Fibroblast of skin of left quadriceps (primary cell): ENCODE measurements around the gene SCN5A.
"Not testable (repeated sequence)": the region's sequence is repeated elsewhere in the genome, so short reads cannot be mapped to it uniquely, and the experiment has no call there.

Source experiments
- DNase-seq, 2 experiments: peaks; one replicate each; pipeline ENCODE4 v3.0.0-alpha.2; 2013; ENCODE audit warnings: low read depth in 2 of 2

SCN5A gene

DNA sequence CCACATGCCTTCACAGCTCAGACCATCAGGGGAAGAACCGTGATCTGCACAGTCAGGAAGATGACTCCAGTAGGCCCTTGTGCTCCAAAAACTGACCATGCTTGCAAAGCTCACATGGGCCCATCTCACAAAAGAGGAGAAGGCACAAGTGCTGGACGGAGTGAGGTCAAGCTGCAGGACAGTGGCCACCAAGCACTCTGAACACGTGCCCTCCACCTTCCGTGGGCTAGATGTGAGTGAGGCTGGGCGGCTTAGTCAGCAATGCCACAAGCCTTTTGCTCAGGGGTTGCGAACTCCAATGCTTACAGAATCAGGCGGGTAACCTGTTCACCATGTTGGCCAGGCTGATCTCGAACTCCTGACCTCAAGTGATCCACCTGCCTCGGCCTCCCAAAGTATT lies 70.9 kb downstream of the SCN5A start:
- DNase-seq = no peak

- no peak for DNase-seq
These were observed 71.4 kb downstream of the SCN5A start for GRCh38 chr3:38578081-38578475.

- DNase-seq = no peak
These were observed 72.0 kb downstream of the SCN5A start for GRCh38 chr3:38577371-38578080.

GRCh38 chr3:38576526-38577370 lies 72.7 kb downstream of the SCN5A start:
- no peak for DNase-seq

DNA sequence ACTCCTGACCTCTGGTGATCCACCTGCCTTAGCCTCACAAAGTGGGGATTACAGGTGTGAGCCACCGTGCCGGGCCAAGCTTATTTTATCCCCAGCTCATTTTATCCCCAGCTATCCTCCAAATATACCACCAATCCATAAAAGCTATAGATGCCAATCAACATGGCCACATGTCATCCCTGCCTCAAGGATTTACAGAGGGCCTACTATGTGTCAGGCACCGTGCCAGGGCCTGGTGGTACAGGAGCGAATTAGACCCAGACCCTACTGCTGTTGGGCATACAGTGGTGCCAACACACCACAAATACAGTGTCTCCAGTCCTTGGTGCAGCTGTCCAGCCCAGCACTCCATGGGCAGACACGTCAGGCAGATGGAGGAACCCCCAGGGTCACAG lies 73.4 kb downstream of the SCN5A start:
- no peak for DNase-seq

GRCh38 chr3:38575279-38575843 lies 74.1 kb downstream of the SCN5A start:
- DNase-seq = no peak

- DNase-seq = no peak
These were observed 74.8 kb downstream of the SCN5A start for GRCh38 chr3:38574411-38575278.

GRCh38 chr3:38573556-38573955 lies 75.9 kb downstream of the SCN5A start:
- no peak for DNase-seq

DNA sequence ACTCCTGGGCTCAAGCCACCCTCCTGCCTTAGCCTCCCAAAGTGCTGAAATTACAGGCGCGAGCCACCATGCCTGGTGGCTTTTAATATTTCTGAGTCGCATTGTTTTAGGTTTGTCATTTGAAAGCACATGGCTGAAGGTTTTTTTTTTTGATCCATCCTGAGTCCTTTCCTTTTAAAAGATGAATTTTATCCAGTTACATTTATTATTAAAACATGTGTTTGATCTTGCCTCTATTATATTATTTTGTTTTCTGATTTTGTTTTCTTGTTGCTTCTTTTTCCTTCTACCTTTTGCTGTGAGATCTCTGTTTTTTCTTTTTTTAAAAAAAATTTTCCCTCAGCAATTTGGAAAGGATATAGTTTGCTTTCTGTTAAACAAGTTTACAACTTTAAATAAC lies 76.4 kb downstream of the SCN5A start:
- no peak for DNase-seq

DNA sequence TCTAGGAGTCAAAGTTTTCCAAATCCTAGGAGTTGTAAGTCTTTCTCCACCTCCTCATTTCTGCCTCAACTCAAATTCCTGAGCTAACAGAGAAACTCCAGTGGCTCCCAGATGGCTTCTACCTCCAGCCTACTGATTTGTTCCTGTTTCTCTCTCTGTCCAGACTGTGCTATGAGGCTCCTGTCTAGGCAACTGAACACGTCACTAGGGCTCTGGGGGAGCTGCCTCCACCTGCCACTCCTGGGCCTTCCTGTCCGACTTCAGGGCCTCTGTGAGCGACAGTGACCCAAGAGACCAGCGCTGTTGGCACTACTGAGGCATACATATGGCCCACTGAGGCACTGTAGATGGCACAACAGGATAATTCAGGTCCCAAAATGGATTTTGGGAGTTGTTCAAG lies 82.0 kb downstream of the SCN5A start:
- no peak for DNase-seq

- not testable (repeated sequence) for DNase-seq
These were observed 82.7 kb downstream of the SCN5A start for GRCh38 chr3:38566794-38567193.

DNA sequence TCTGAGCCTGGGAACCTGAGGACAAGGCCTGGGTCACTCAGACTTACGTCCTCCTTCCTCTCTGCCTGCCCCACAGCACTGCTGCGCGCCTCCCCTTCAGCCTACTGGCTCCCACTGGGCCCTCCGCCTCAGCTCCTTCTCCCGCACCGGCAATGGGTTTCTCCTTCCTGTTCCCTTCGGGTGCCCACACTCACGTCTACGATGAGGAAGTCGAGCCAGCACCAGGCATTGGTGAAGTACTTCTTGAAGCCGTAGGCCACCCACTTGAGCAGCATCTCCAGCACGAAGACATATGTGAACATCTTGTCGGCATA lies 83.3 kb downstream of the SCN5A start:
- no peak for DNase-seq

GRCh38 chr3:38565339-38566214 lies 83.9 kb downstream of the SCN5A start:
- no peak for DNase-seq

GRCh38 chr3:38564631-38565338 lies 84.7 kb downstream of the SCN5A start:
- DNase-seq = no peak

DNA sequence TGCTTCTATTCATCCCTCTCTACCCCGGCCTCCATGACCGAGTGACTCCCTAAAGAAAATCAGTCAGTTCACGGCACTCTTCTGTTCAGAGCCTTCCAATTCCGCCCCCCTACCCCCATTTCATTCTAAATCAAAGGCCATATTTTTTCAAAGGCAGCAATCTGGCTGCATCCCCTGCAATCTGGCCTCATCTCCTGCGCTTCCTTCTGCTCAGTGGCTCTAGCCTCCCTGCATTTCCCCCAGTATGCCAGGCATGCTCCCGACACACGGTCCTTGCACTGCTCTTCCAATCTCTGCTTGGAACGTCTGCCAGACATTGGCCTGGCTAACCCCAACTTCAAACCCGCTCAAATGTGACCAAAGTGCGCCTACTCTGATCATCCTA lies 85.6 kb downstream of the SCN5A start:
- no peak for DNase-seq

DNA sequence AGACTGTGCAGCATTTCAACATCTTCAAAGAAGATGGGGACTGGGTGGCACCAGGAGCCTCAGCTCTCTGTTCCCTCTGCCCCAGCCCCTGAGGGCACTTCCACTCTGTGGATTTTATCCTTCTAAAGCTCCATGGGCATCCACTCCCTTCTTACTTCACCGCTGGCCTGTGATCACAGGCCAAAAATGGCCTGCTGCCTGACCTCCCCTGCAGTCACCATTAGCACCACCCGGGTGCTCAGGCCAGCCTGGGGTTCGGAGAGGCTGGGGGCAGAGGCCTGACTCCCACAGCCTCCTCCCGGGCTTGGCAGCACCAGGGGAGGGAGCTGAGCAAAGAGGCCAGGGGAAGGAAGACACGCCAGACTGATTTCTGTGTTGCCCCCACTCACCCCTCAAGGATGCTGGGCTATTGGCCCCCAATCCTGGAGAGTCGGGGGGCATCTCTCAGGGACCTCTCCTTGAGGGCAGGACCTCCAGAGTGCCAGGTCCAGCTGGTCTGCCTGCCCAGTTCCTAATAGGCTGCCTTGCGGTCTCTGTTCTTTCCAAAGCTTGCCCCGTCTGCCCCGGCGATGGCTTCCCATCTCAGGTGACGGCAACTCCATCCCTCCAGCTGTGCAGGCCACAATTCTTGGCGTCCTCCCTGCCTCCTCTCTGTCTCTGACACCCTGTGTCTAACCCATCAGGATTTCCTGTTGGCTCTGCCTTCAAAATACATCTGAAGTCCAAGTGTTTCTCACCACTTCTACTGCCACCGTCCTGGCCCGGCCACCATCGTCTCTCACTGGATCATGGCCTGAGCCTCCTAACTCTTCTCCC lies 86.2 kb downstream of the SCN5A start:
- DNase-seq = no peak

DNA sequence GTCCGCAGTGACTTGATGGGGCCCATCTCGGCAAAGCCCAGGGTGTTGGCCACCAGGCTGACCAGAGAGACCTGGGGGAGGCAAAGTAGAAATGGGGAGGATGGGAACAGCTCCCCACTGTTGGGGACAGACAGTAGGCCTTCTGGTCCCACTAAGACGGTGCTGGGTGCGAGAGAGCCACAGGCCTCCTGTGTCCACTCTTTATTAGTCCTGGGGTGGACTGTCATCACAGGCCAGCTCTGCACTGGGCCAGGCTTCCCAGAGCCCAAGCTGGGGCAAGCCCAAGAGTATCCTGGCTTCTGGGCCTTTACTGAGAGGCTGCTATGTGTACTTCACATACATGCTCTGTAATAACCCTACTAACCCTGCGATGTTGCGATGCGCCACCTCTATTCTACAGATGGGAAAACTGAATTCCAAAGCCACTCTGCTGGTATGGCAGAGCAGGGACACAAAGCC lies 87.0 kb downstream of the SCN5A start:
- DNase-seq = no peak

DNA sequence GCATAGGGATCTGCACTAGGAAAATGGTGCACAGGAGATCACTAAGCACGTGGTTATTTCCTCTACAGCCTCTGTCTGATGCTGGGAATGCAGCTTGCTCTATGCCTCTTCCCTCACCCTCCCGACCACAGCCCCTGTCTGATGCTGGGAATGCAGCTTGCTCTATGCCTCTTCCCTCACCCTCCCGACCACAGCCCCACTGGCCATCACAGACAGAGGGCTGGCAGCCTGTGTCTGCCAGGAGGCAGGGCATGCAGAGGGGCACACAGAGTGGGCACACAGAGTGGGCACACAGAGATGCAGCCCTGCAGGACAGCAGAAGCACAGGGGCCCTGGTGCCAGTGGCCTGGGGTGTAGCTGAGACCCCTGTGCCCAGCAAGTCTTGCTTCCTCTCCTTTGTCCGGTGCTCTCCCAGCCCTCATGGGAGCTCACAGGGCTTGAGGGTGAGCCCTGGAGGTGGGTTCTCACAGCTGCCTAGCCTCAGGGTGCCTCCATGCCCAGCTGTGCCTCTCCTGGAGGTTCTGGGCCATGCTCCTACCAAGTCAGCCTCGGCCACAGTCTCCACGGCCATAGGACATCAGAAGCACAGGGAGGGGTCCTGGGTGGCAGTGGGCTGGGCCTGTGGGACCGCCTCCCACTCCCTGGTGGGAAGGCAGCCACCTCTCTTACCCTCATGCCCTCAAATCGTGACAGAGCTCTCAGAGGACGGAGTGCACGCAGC lies 87.6 kb downstream of the SCN5A start:
- no peak for DNase-seq
